HL-60 (cell line): ENCODE data around the gene ATIC.
"Not testable (repeated sequence)": the region's sequence is repeated elsewhere in the genome, so short reads cannot be mapped to it uniquely, and the experiment has no call there.

Source experiments
- DNase-seq, 2 experiments: peaks; one replicate each; pipeline ENCODE4 v3.0.0-alpha.2; 2010 to 2020; ENCODE audit warnings: low read depth in 1 of 2, low spot score in 1 of 2
- H3K27ac ChIP-seq: fragments of 250-450 bp; sonication (Bioruptor Pico); replicated peaks from 2 replicates; pipeline ENCODE4 v1.5.1; 2020; ENCODE audit warnings: mild to moderate bottlenecking, moderate library complexity
- H3K27me3 ChIP-seq: fragments of 250-450 bp; sonication (Bioruptor Pico); 2 replicates; pipeline ENCODE4 v1.5.1; 2021; ENCODE audit warnings: mild to moderate bottlenecking, moderate library complexity; ENCODE audit not compliant: insufficient read depth, poor library complexity, severe bottlenecking
- H3K4me3 ChIP-seq: replicated peaks from 2 replicates; pipeline ENCODE4 v1.5.1; 2011; ENCODE audit warnings: mild to moderate bottlenecking, control low read depth, low read length; ENCODE audit not compliant: insufficient read depth
- GABPA ChIP-seq: IDR thresholded peaks from 2 replicates; pipeline ENCODE4 v1.6.1; 2012; ENCODE audit warnings: low read depth
- POLR2AphosphoS5 ChIP-seq: IDR thresholded peaks from 2 replicates; pipeline ENCODE4 v1.6.1; 2012; ENCODE audit warnings: low read depth
- REST ChIP-seq: IDR thresholded peaks from 2 replicates; pipeline ENCODE4 v1.6.1; 2012; ENCODE audit warnings: low read depth; ENCODE audit not compliant: insufficient replicate concordance
- SPI1 ChIP-seq: IDR thresholded peaks from 2 replicates; pipeline ENCODE4 v1.6.1; 2012; ENCODE audit warnings: low read depth, mild to moderate bottlenecking, borderline replicate concordance
- TF ChIP-seq, protein P1 (sequence below): IDR thresholded peaks from one replicate; pipeline ENCODE4 v1.5.1; 2011; ENCODE audit warnings: low read length, control low read depth, inconsistent platforms; ENCODE audit not compliant: insufficient read depth

ATIC gene

GRCh38 chr2:215293879-215294278 is 18.0 kb upstream of the ATIC start:
- Histone ChIP-seq H3K27me3 (no peaks in the 10 kb centered on the region), H3K27ac (no peak overlapping the region), H3K4me3 (no peak overlapping the region)
- no peak for DNase-seq
- no peak for TF ChIP-seq POLR2AphosphoS5
- no peak for TF ChIP-seq REST
- TF ChIP-seq SPI1: no peak
- TF ChIP-seq GABPA: no peak
- TF ChIP-seq, protein P1, sequence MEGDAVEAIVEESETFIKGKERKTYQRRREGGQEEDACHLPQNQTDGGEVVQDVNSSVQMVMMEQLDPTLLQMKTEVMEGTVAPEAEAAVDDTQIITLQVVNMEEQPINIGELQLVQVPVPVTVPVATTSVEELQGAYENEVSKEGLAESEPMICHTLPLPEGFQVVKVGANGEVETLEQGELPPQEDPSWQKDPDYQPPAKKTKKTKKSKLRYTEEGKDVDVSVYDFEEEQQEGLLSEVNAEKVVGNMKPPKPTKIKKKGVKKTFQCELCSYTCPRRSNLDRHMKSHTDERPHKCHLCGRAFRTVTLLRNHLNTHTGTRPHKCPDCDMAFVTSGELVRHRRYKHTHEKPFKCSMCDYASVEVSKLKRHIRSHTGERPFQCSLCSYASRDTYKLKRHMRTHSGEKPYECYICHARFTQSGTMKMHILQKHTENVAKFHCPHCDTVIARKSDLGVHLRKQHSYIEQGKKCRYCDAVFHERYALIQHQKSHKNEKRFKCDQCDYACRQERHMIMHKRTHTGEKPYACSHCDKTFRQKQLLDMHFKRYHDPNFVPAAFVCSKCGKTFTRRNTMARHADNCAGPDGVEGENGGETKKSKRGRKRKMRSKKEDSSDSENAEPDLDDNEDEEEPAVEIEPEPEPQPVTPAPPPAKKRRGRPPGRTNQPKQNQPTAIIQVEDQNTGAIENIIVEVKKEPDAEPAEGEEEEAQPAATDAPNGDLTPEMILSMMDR: no peak

- no peak for DNase-seq
- no peak for TF ChIP-seq GABPA
- TF ChIP-seq, protein P1: no peak
- no peak for TF ChIP-seq REST
- no peak for TF ChIP-seq POLR2AphosphoS5
- no peak for TF ChIP-seq SPI1
- H3K27me3 ChIP-seq: no peaks in the 10 kb centered on the region
- H3K27ac ChIP-seq: no peak overlapping the region
- no peak overlapping the region for H3K4me3 ChIP-seq
Observed at GRCh38 chr2:215299337-215299859, 12.5 kb upstream of the ATIC start.

- no peaks in the 10 kb centered on the region for H3K27me3 ChIP-seq
- no peak for DNase-seq
- no peak overlapping the region for H3K4me3 ChIP-seq
- H3K27ac ChIP-seq: no peak overlapping the region
- TF ChIP-seq REST: no peak
- TF ChIP-seq GABPA: no peak
- no peak for TF ChIP-seq SPI1
- no peak for TF ChIP-seq POLR2AphosphoS5
- TF ChIP-seq, protein P1: no peak
Observed at GRCh38 chr2:215301994-215302393, 9.9 kb upstream of the ATIC start.

- DNase-seq: peak in 1 of 2 experiments; percentile 23
- not testable (repeated sequence) for H3K27me3 ChIP-seq
- Histone ChIP-seq H3K27ac (peak overlapping the region; percentile 93), H3K4me3 (peak overlapping the region; percentile 79)
Observed at GRCh38 chr2:215311259-215311624, 617 bp upstream of the ATIC start.
